ENCODE results near the gene ECSCR.
"Not testable (repeated sequence)": the region's sequence is repeated elsewhere in the genome, so short reads cannot be mapped to it uniquely, and the experiment has no call there.

ECSCR gene

GRCh38 chr5:139462586-139463276, at the start of gene ECSCR:
TSS of gene ECSCR (minus strand) at chr5:139462743. CDS start at chr5:139462670, 73 bp downstream.
- DNase-seq (ENCODE audit: low read depth, low spot score): no peak

GRCh38 chr5:139504722-139505121, 42.2 kb upstream of the ECSCR start:
- not testable (repeated sequence) for DNase-seq (ENCODE audit: low read depth, low spot score)

GRCh38 chr5:139503879-139504278, 41.3 kb upstream of the ECSCR start:
- not testable (repeated sequence) for DNase-seq (ENCODE audit: low read depth, low spot score)

- not testable (repeated sequence) for DNase-seq (ENCODE audit: low read depth, low spot score)
Measured at GRCh38 chr5:139503036-139503817, 40.7 kb upstream of the ECSCR start.

GRCh38 chr5:139501381-139501780, 38.8 kb upstream of the ECSCR start:
- DNase-seq (ENCODE audit: low read depth, low spot score): no peak

GRCh38 chr5:139495638-139496435, 33.3 kb upstream of the ECSCR start:
- no peak for DNase-seq (ENCODE audit: low read depth, low spot score)

- DNase-seq (ENCODE audit: low read depth, low spot score): no peak
Measured at GRCh38 chr5:139494832-139495231, 32.3 kb upstream of the ECSCR start.

- DNase-seq (ENCODE audit: low read depth, low spot score): no peak
Measured at GRCh38 chr5:139494256-139494655, 31.7 kb upstream of the ECSCR start.

GRCh38 chr5:139492700-139493192, 30.2 kb upstream of the ECSCR start:
- no peak for DNase-seq (ENCODE audit: low read depth, low spot score)

GRCh38 chr5:139488260-139488659, 25.7 kb upstream of the ECSCR start:
- no peak for DNase-seq (ENCODE audit: low read depth, low spot score)

- DNase-seq (ENCODE audit: low read depth, low spot score): no peak
Measured at GRCh38 chr5:139486201-139486600, 23.7 kb upstream of the ECSCR start.

GRCh38 chr5:139482890-139483208, 20.3 kb upstream of the ECSCR start:
- DNase-seq (ENCODE audit: low read depth, low spot score): not testable (repeated sequence)

- DNase-seq (ENCODE audit: low read depth, low spot score): peak; percentile 96
Measured at GRCh38 chr5:139482050-139482889, 19.7 kb upstream of the ECSCR start, which contains the start of gene STING1. TSS of gene STING1 (minus strand) at chr5:139482758. CDS start at chr5:139481704, 1,054 bp downstream.

GRCh38 chr5:139481580-139482049, 19.1 kb upstream of the ECSCR start:
- DNase-seq (ENCODE audit: low read depth, low spot score): no peak

- no peak for DNase-seq (ENCODE audit: low read depth, low spot score)
Measured at GRCh38 chr5:139481122-139481533, 18.6 kb upstream of the ECSCR start.

GRCh38 chr5:139479729-139480128, 17.2 kb upstream of the ECSCR start:
- DNase-seq (ENCODE audit: low read depth, low spot score): not testable (repeated sequence)

- DNase-seq (ENCODE audit: low read depth, low spot score): not testable (repeated sequence)
Measured at GRCh38 chr5:139478657-139479423, 16.3 kb upstream of the ECSCR start.

GRCh38 chr5:139475865-139476617, 13.5 kb upstream of the ECSCR start:
- no peak for DNase-seq (ENCODE audit: low read depth, low spot score)
